Dedifferentiated amniotic fluid mesenchymal stem cell (primary cell): Measurements from ENCODE around the gene COA4.
"Not testable (repeated sequence)": the region's sequence is repeated elsewhere in the genome, so short reads cannot be mapped to it uniquely, and the experiment has no call there.

Experiments used
- DNase-seq: peaks from one replicate; pipeline ENCODE4 v3.0.0-alpha.2; 2016; ENCODE audit errors: extremely low spot score

COA4 gene

DNA sequence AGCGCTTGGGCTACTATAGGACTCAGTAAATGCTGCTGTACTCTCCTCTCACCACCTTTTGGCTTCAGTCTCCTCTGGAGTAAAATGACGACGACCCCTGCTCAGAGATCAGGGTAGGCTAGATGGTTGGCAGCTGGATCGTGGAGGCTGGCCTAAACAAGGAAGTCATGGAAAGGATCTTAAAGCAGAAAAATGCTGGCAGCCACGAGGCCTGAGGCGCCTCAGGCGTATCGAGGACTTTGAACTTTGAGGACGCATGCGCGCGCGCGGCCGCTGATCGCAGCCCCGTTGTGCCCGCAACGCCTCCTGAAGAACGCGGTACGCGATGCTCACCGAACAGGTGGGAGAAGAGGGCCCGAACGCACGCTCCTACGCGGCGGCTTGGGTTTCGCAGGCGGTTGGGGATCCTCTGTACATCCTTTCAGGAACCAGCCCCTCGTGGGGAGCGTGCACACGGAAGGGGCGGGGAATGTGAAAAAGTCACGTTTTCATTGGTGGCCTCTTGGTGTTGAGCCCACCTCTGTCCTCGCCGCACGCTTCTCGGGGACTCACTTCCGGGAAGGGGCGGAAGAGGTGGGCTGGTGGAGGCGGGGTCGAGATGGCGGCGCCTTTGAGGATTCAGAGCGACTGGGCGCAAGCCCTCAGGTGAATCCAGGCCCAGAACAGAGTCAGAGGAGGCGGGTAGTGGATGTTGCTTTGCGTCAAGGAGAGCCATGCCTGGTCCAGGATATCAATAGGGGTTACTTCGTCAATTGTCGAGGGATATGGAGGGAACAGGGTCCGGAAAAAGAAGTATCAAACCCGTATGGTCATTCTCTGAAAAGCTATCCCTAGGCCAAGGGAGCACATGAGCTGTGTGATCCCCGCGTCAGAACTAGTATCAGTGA, at the start of gene COA4, which contains the start of gene PAAF1:
Gene COA4, minus strand, starts transcription at position 423 of the 887 bp plus-strand sequence. CDS start 3,468 bp downstream, outside the sequence.
Gene PAAF1, plus strand, starts transcription at position 576 of the 887 bp plus-strand sequence. Its CDS starts 23 bp downstream, at position 599.
- peak; percentile 94 for DNase-seq

- DNase-seq: no peak
These were observed 44.5 kb upstream of the COA4 start for GRCh38 chr11:73921180-73921579.

- no peak for DNase-seq
These were observed 39.8 kb upstream of the COA4 start for GRCh38 chr11:73916435-73916834.

- no peak for DNase-seq
These were observed 37.6 kb upstream of the COA4 start for GRCh38 chr11:73914284-73914683.

GRCh38 chr11:73913472-73913871, 36.8 kb upstream of the COA4 start:
- DNase-seq: no peak

DNA sequence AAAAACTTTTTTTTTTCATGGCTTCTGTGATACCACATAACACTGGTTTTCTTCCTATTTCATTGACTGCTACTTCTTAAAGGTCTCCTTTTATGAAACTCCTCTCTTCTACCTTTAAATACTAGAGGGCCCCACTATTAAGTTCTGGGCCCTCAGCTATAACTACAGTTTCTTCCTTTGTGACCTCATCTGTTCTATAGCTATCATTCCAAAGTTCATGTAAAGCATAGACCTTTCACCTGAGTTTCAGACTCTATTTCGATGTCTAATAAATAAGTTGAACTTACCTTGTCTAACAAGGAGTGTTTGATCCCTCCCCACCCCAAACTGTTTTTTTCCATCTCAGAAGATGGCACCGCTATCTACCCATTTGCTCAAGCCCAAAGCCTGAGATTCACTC, 35.4 kb upstream of the COA4 start:
- DNase-seq: no peak

- no peak for DNase-seq
These were observed 30.5 kb upstream of the COA4 start for GRCh38 chr11:73907191-73907590.

- no peak for DNase-seq
These were observed 25.7 kb upstream of the COA4 start for GRCh38 chr11:73902303-73902702.

DNA sequence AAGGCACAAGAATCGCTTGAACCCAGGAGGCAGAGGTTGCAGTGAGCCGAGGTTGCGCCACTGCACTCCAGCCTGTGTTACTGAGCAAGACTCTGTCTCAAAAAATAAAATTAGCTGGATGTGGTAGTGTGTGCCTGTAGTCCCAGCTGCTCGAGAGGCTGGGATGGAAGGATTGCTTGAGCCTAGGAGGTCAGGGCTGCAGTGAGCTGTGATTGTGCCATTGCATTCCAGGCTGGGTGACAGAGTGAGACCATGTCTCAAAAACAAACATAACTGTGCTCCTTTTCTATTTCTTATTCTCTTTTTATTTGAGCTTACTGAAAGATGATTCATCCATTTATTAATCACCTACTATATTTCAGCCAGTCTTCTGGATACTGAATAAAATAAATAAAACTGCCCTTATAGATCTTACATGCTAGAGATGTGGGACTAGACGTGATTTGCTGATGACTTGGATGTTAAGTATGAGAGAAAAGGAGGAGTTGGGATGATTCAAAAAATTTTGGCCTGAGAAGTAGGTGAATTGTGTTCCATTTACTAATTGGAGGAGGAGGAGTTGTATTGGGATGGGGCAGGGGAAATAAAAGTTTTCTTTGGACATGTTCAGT, 18.2 kb upstream of the COA4 start:
- DNase-seq: no peak

DNA sequence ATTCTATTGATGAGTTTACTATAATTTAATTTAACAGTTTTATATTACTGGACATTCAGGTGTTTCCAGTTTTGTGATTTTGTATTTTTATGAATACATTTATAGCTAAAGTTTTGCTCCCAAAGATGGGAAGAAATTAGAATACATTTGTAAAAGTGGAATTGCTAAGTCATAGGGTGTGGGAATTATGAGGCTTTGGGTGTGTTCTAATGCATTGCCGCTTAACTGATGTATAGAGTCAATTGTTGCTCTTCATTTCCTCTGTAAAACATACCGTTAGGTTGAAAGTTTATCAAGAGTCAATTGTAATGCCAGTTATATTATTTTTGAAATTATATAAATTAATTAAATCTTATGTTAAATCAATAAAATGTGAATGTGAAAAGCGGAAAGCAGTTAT, 16.4 kb upstream of the COA4 start:
- DNase-seq: no peak

DNA sequence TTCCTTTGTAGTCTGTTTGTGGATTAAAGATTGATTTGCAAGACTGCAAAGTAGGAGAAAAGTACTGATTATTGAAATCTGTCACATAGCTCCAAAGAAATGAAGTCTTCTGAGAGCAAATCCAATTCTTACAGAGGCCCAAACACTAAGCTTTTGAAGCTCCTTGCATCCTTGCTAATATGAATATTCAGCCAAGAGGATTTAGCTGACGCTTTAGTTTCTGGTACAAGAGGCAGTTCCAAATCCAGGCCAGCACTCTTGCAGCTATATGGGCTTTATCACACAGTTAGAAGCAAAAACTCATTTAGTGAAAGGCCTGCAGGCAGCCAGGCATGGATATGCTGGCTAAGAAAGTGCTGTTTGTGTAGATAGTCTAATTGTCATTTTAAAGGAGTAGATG, 12.9 kb upstream of the COA4 start:
- no peak for DNase-seq

- no peak for DNase-seq
These were observed 12.4 kb upstream of the COA4 start for GRCh38 chr11:73889019-73889418.

- no peak for DNase-seq
These were observed 11.6 kb upstream of the COA4 start for GRCh38 chr11:73888244-73888643.

DNA sequence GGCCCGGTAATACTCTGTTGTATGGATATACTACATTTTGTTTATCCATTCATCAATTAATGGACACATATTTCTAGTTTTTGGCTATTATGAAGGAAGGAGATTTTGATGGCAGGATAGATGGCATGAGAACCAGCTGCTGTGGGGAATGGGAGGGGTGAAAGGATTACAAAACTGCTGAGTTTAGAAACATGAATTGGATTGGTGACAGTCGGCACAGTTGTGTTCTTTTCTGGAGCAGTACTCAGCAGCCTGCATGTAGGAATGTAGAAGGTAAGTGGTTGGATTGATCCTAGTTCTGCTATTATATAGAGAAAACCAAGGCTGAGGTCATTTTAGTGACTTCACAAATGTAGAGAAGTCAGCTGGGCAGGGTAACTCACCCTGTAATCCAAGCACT, 7.2 kb upstream of the COA4 start:
- DNase-seq: no peak

- DNase-seq: not testable (repeated sequence)
These were observed 3.8 kb upstream of the COA4 start for GRCh38 chr11:73880449-73880848.

DNA sequence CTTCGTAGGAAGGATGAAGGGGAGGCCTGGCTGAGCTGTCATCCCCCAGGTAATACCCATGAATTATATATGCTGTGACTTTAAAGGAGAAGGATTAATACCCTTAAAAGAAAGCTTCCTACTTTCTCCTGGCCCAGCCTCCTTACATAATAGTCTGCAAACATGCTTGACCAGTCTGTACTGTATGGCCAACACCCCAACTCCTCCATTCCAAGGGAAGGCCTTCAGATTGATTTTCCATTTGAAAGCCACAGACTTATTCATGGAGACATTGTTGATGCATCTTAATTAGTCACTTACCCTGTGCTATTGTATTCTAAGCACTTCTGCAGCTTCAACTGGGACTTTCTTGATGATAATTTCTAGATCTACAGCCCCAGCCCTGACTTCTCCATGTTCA, 2.1 kb upstream of the COA4 start:
- DNase-seq: no peak

GRCh38 chr11:73875840-73876239, 806 bp downstream of the COA4 start:
- no peak for DNase-seq

DNA sequence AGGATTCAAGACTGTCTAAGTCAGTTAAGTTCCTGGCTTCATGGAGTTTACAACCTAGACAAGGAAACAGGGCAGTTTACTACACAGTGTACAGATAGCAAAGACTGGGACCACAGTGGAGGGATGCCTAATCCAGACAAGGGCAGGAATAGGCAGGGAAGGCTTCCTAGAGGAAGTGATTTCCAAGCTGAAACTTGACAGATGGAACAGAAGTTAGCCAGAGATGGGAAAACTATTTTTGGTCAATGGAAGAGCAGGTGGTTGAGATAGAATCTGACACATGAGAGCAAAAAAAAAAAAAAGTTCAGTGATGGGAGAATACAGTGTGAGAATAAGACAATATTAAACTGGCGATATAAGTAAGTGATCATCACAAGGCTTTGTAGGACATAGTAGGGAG, 1.3 kb downstream of the COA4 start:
- no peak for DNase-seq

DNA sequence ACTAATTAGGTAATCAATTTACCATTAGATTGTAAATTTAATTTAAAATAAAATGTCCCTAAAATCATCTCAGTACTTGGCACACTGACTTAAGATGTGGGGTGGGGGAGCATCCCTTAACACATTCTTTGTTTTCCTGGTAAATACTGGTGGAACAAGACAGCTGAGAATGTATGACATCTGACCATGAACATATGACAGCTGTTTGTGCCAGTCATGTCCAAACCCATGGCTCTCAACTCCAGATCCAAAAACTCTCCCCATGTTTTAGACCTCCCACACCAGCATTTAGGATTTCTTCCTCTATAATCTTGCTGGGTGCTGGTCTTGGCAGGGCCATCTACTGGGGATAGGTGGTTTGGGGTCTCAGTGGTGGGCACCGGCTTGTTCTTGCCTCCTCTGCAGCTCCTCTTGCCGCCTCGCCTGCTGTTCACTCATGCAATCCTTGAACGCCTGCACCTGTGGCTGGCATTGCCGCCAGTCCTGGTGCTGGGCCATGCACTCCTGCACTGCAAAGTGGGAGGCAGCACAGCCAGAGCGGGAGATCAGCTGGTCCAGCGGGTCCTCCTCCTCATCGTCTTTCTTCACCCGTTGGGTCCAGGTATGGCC, 3.8 kb downstream of the COA4 start:
- no peak for DNase-seq

DNA sequence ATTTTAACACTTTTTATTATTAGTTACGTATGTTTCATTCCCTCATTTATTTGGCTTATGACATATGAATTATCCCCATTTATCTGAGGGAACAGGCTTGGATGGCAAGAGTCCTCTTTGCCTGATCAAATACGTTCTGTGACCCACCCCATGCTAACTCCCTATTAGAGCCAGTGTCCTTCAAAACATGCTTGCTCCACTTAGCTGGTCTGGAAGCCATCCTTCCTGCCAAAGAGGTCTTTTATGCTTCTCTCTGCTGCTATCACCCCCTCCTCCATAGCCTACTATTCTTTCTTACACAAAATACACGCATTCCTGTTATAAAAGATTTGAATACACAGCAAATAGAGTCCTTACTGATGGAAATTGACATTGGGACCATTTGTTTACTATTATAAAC, 6.4 kb downstream of the COA4 start:
- DNase-seq: no peak

DNA sequence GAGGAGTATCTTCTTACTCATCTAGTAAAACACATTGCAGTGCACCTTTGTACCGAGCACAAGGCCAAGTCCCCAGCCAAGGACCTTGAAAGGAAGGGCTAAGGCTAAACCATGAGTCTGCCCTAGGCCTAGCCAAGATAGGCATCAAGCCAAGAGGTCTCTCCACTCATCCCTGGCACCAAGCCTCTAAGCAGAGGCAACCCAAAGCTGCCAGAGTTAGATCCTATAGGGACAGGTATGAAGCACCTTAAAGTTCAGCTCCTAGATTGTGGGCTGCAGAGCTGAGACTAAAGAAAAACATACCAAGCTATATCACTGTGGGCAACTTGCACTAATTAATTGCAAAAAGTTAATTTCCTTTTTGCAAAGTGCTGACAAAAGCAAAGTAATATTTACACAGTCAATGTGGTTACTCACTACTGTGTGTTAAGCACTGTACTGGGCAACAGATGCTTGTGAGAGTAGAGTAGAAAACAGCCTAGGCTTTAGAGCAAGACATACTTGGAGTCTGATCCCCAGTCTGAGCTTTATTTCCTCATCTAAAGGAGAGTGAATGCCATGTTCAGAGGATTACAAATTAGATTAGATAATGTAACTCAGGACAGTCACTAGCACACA, 7.2 kb downstream of the COA4 start:
- DNase-seq: no peak

- DNase-seq: peak; percentile 68
These were observed 10.1 kb downstream of the COA4 start for GRCh38 chr11:73866586-73866996.
